ENCODE measurements around the gene ARHGAP33.

ARHGAP33 gene

GRCh38 chr19:35739275-35740107 is 35.9 kb upstream of the ARHGAP33 start:
- DNase-seq = no peak

GRCh38 chr19:35740108-35740422 is 35.3 kb upstream of the ARHGAP33 start:
- DNase-seq = no peak

DNA sequence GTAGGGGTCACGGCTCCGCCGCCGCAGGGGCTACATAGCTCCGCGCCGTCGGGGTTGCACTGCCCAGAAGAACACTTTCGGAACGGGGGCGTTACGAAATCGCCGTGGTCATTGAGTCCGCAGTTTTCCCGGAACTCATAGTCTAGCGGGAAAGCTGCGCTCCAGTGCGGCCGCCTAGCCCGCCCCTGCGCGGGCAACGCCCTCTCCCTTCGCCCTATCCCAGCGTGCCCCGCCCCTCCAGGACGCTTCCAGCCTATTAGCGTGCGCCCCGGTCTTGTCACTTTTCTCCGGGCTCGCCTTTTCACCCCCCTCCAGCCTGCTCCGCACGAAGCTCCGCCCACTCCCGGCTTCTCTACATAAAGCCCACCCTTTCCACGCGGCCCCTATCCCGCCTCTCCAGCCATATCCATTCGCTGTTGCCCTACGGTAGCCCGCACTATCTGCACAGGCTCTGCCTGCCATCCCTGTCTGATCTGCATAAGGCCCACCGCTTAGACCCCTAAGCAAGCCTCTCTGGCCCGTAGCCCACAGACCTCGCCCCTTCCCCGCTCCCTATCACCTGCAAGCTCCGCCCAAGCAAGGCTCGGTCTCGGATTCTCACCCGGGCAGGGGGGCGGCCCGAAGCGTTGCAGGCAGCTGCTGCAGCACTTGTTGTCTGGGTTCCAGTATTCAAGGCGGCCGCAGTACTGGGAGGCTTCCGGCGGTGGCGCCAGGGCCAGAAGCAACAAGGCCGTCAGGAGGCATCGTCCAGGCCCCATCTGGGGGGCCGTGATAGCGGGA is 34.8 kb upstream of the ARHGAP33 start:
- DNase-seq = peak; percentile 98 to 100

GRCh38 chr19:35741203-35741515 is 34.2 kb upstream of the ARHGAP33 start:
- DNase-seq = no peak

GRCh38 chr19:35742121-35742724 is 33.1 kb upstream of the ARHGAP33 start, which contains the start of gene IGFLR1:
TSS of gene IGFLR1 (minus strand) at chr19:35742452. CDS start at chr19:35741180, 1,272 bp downstream.
- DNase-seq = no peak

DNA sequence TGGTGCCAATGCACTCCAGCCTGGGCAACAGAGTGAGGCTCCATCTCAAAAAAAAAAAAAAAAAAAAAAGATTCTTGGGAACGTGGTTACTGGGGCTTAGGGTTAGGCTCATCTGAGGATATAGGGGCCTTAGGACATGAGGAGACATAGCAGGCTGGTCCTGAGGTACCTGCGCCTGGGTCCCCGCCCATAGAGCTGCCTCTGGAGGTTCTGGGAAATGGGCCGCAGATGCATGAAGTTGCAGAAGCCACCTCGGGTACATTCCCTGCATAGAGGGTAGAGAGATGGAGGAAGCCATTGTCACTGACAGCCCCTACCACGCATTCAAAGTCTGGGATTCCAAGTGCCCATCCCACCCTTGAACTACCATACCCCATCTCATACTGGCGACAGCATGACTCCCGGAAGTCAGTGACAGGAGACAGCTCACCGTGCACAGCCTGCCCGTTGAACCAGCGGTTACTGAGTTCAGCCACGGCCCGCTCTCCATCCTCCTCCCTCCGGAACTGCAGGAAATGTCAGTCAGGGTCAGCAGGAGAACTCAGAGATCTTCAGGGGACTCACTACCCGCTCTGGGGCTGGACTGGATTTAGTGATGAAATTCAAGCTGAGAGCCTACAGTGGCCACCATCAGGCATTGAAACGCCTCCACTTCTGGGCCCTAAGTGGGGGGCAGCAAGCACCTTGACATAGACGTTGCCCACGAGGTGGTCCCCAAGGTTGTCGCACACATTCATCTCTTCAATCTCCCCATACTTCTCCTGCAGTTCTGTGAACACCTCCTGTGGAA is 31.5 kb upstream of the ARHGAP33 start:
- no peak for DNase-seq

DNA sequence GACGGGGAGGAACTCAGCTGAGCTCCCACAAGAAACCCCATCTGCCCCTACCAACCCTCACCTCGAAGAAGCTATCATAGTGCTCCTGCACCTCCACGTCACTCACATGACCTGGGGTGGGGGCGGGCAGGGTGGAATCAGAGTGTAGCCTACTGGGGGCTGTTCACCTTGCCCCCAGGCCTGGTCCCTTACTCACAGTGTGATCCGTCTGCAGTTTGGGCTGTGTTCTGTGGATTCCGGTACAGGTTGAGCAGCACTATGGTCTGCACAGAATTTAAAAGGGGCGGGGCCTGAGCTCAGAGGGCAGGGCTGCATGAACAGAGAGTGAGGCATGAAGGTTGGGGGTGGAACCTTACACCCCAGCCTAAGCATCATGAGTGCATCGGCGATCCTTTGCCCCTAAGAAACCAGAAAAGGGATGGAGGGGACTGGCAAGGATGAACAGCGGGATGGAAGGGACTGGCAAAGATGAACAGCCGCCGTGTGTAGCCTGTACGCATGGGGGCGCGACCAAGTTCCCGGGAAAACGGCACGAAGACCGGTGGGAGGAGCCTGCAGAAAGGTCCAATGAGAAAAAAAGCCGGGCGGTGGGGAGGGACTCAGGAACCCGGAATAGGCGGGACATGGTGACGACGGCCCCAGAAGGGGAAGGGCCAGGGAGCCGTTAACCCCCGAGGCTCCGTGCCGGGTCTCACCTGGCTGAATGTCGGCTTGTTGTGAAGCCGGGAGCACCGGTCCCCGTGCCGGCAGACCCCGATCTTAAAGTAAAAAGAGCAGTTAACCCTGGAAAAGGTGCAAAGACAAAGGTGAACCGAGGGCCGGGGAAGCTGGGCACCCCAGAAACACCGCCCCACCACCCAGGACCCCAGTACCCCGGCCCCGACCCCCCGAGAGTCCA is 30.7 kb upstream of the ARHGAP33 start:
- DNase-seq = peak; percentile 96 to 97

DNA sequence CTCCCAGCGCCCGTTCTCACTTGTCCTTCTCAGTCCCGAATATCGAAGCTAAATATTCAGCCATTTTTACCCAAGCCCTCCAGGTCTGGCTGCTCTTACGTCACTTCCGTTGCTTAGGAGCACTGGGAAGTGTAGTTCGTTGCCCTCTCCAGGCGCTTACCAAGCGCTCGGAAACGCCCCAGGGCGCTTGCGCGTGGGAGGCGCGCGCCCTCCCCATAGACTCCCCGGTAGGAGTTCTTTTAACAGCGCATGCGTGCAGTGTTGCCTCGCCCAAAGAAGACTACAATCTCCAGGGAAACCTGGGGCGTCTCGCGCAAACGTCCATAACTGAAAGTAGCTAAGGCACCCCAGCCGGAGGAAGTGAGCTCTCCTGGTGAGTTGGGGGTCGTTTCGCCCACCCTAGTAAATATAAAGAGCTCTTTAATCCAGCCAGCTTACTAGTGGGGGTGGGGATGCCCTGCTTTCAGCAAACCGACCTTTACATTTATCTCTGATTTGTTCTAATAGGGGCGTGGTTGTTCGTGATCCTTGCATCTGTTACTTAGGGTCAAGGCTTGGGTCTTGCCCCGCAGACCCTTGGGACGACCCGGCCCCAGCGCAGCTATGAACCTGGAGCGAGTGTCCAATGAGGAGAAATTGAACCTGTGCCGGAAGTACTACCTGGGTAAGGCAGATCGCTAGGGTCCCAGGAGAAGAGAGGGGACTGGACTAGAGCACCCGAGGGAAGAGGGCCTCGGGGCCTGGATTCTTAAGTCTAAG is 29.9 kb upstream of the ARHGAP33 start, which contains the start of the genes PSENEN and U2AF1L4:
Gene PSENEN (plus strand): TSS at position 324 of the 759 bp plus-strand sequence. CDS start 280 bp downstream, at position 604.
Gene U2AF1L4 (minus strand): TSS at position 91 of the 759 bp plus-strand sequence. CDS start 27 bp downstream, at position 64.
- peak; percentile 100 for DNase-seq

DNA sequence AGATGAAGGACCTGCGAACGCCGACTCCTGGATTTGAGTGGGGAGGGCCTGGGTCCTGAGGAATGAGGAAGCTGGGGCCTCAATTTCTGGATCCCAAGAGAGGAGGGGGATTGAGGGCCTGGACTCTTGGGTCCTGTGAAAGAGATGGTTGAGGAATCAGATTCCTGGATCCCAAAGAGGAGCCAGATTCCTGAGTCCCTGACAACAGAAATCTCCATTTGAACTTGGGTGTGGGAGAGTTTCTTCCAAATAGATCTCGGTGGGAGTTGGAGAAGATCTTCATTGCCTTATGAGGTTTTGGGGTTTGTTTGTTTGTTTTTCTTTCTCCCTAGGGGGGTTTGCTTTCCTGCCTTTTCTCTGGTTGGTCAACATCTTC is 29.3 kb upstream of the ARHGAP33 start:
- DNase-seq = no peak

DNA sequence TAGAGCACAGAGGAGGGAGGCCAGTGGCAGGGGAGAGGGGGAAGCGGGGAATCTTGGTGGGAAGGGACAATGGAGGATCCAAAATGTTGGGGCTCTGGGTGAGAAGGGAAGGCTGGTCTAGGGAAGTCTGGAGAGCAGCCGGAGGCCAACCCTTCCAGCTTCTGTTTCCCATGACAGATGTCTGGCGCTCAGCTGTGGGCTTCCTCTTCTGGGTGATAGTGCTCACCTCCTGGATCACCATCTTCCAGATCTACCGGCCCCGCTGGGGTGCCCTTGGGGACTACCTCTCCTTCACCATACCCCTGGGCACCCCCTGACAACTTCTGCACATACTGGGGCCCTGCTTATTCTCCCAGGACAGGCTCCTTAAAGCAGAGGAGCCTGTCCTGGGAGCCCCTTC is 28.8 kb upstream of the ARHGAP33 start:
- no peak for DNase-seq

DNA sequence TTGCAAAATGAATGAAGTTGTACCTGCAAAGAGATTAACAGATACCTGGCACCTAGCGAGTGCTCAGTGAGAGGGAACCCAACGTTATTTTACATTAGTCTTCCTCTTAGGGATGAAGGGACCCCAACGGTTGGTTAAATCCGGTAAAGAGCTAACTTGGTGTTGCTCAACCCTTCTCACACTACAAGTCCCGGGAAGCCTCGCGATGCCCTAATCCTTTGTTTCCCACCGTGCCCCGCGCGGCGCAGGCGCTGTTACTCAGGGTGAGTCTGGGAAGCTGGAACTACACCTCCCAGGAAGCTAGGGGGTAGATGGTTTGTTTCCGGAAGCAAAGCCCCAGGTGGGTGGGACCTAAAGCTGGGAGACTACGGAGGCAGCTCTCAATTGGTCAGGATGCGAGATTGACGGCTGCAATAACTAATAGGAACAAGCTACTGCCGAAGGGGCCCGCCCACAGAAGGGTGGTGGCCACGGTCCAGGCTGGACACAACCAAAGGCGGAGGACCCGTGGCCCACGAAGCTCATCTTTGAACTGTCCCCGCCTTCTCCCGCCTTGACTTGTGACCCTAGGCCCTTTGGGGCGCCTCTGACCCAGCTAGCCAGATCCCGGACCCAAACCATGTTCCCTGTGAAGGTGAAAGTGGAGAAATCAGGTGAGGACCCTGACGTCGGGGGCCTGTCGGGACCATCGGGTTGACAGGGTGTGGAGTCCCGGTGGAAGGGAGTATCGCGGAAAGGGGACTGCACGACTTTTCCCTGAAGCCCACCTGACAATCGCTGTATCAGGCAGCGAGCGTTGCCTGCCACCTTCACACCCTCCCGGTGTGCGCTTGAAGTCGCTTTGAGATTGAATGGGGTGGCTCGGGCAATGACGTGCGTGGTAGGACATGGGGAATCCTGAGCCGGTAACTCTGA is 27.0 kb upstream of the ARHGAP33 start, which contains the start of gene LIN37:
Gene LIN37 (plus strand): TSS at position 471 of the 915 bp plus-strand sequence. CDS start 149 bp downstream, at position 620.
- peak; percentile 100 for DNase-seq

GRCh38 chr19:35750167-35750566 is 25.2 kb upstream of the ARHGAP33 start:
- DNase-seq = no peak

GRCh38 chr19:35751839-35752745 is 23.3 kb upstream of the ARHGAP33 start:
- no peak for DNase-seq

- no peak for DNase-seq
Measured at GRCh38 chr19:35752746-35753350, 22.5 kb upstream of the ARHGAP33 start.

GRCh38 chr19:35753634-35754369 is 21.6 kb upstream of the ARHGAP33 start:
- DNase-seq = no peak

- DNase-seq = no peak
Measured at GRCh38 chr19:35754370-35755130, 20.8 kb upstream of the ARHGAP33 start.
